ENCODE measurements around the gene ERN1. TPM values are rescaled to one million over a fixed set of nuclear protein-coding genes. Genes with fewer than 3 reads are reported as not detected.

ERN1 gene
- polyA plus RNA-seq, 3 donors: 11.0 to 27.5 (median 13.7) TPM

DNA sequence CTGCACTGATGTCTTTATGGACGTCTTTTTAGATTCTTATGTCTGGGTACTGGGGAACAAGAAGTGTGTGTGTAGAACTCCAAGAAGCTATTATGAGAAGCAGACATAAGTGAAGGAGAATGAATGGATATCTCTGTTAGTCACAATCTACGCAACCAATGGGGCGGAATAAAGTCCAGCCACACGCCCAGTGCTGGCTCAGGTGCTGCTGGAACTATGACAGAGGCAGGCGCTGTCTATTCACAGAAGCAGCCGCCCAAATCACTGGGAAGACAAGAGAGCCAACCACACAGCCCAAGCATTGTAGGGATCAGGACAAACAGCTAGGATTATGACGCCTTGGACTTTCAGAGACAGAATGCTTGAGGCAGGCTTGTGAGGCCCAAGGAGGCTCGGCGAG, 65.6 kb downstream of the ERN1 start:
- TF ChIP-seq, protein P1, sequence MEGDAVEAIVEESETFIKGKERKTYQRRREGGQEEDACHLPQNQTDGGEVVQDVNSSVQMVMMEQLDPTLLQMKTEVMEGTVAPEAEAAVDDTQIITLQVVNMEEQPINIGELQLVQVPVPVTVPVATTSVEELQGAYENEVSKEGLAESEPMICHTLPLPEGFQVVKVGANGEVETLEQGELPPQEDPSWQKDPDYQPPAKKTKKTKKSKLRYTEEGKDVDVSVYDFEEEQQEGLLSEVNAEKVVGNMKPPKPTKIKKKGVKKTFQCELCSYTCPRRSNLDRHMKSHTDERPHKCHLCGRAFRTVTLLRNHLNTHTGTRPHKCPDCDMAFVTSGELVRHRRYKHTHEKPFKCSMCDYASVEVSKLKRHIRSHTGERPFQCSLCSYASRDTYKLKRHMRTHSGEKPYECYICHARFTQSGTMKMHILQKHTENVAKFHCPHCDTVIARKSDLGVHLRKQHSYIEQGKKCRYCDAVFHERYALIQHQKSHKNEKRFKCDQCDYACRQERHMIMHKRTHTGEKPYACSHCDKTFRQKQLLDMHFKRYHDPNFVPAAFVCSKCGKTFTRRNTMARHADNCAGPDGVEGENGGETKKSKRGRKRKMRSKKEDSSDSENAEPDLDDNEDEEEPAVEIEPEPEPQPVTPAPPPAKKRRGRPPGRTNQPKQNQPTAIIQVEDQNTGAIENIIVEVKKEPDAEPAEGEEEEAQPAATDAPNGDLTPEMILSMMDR (IDR thresholded peaks at IDR 0.05): no peak
- no peak overlapping the region for H3K4me2 ChIP-seq (replicated peaks; ENCODE audit: extremely low read depth, low read length, poor library complexity, severe bottlenecking)
- H3K27me3 ChIP-seq (ENCODE audit: control insufficient read depth in 2 of 2, insufficient read depth in 2 of 2, low read length in 2 of 2): no peaks in the 10 kb centered on the region
- peak overlapping the region in 1 of 3 experiments; percentile 39 for H3K4me3 ChIP-seq (replicated peaks in 1 of 3; ENCODE audit: low read depth in 2 of 3, low read length in 3 of 3)
- no peak for DNase-seq
- no peaks in the 10 kb centered on the region for H3K79me2 ChIP-seq (ENCODE audit: insufficient read depth, low read length)
- intact Hi-C loops (cut with micrococcal nuclease): loop anchor here (5.0 kb wide), 2 partner anchors 53 to 68 kb away; partner anchors contain the start of gene ERN1 (in 1 of the 2)
- peak overlapping the region; percentile 21 to 96 (median 92) for H3K27ac Mint-ChIP-seq
- peak overlapping the region; percentile 43 for H2AFZ ChIP-seq (ENCODE audit: insufficient read depth, low read depth, low read length, poor library complexity, severe bottlenecking)
- peaks cover 80 to 87% of the 10 kb centered on the region in 2 donors for H3K36me3 Mint-ChIP-seq
- H3K27me3 Mint-ChIP-seq (ENCODE audit: low read depth in 3 of 3): peaks cover 0 to under 1% (median 0%) of the 10 kb centered on the region in 3 donors
- H4K20me1 ChIP-seq (ENCODE audit: insufficient read depth, low read length): no peaks in the 10 kb centered on the region
- H3K27ac ChIP-seq (ENCODE audit: low read depth in 1 of 2, low read length in 2 of 2): peak overlapping the region; percentile 71 to 79
- H3K9me3 ChIP-seq (replicated peaks in 1 of 2; ENCODE audit: control insufficient read depth in 1 of 2, insufficient read depth in 1 of 2, low read length in 2 of 2): peaks cover 1 to 5% of the 10 kb centered on the region in 2 donors
- peaks cover 50 to 69% of the 10 kb centered on the region in 2 donors for H3K4me1 ChIP-seq (ENCODE audit: control insufficient read depth in 1 of 2, insufficient read depth in 2 of 2, low read length in 2 of 2)
- H3K4me3 Mint-ChIP-seq: no peak overlapping the region
- H3K9me3 Mint-ChIP-seq: peaks cover 4 to 9% (median 7%) of the 10 kb centered on the region in 7 donors
- WGBS (ENCODE audit: insufficient coverage): 81% methylated on average over 6 of the region's 9 CpGs
- H3K9ac ChIP-seq (ENCODE audit: insufficient read depth, low read length, poor library complexity, severe bottlenecking): no peak overlapping the region
- peaks cover 73% of the 10 kb centered on the region for H3K4me1 Mint-ChIP-seq
- H3K36me3 ChIP-seq (replicated peaks in 1 of 2; ENCODE audit: control insufficient read depth in 1 of 2, insufficient read depth in 2 of 2, low read length in 2 of 2): peaks cover 52 to 75% of the 10 kb centered on the region in 2 donors

DNA sequence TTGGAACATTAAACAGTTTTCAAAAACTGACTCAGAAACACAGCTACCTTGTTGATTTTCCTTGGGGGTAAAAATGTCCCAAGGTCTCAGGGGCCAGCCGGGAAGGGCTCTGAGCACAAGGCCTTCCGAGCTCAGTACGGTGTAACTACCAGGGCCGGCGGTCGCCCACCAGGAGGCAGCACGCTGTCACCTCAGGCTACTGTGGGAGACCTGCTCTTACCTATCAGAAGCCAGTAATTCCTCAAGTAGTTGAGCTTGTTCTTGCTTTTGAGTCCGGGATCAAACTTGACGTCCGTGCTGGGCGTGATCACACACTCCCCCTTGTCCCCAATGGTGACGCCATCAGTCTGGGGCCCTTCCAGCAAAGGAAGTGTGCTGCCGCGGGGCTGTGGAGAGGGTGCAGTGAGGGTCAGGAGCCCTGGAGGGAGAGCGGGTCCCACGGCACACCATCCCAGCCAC, 66.1 kb downstream of the ERN1 start:
- 26% methylated on average over 11 of the region's 16 CpGs for WGBS (ENCODE audit: insufficient coverage)
- H3K9ac ChIP-seq (ENCODE audit: insufficient read depth, low read length, poor library complexity, severe bottlenecking): no peak overlapping the region

More for the DNA sequence above, 66.1 kb downstream of the ERN1 start:
- Mint-ChIP-seq H3K27ac (peak overlapping the region; percentile 90 to 98 (median 92)), H3K4me3 (peak overlapping the region in 1 of 2 donors; percentile 42), H3K9me3 (peaks cover 0 to 4% (median 3%) of the 10 kb centered on the region in 7 donors), H3K27me3 (ENCODE audit: low read depth in 3 of 3) (no peaks in the 10 kb centered on the region), H3K36me3 (peaks cover 80 to 87% of the 10 kb centered on the region in 2 donors), H3K4me1 (peaks cover 73% of the 10 kb centered on the region)
- Histone ChIP-seq H3K4me3 (replicated peaks in 1 of 3; ENCODE audit: low read depth in 2 of 3, low read length in 3 of 3) (peak overlapping the region in 1 of 3 experiments; percentile 39), H3K4me2 (replicated peaks; ENCODE audit: extremely low read depth, low read length, poor library complexity, severe bottlenecking) (peak overlapping the region; percentile 45), H3K79me2 (ENCODE audit: insufficient read depth, low read length) (no peaks in the 10 kb centered on the region), H3K4me1 (ENCODE audit: control insufficient read depth in 1 of 2, insufficient read depth in 2 of 2, low read length in 2 of 2) (peaks cover 50 to 69% of the 10 kb centered on the region in 2 donors), H3K9me3 (replicated peaks in 1 of 2; ENCODE audit: control insufficient read depth in 1 of 2, insufficient read depth in 1 of 2, low read length in 2 of 2) (peaks cover 0 to under 1% of the 10 kb centered on the region in 2 donors), H3K27ac (ENCODE audit: low read depth in 1 of 2, low read length in 2 of 2) (peak overlapping the region; percentile 71 to 79), H2AFZ (ENCODE audit: insufficient read depth, low read depth, low read length, poor library complexity, severe bottlenecking) (peak overlapping the region; percentile 43), H3K27me3 (ENCODE audit: control insufficient read depth in 2 of 2, insufficient read depth in 2 of 2, low read length in 2 of 2) (no peaks in the 10 kb centered on the region), H3K36me3 (replicated peaks in 1 of 2; ENCODE audit: control insufficient read depth in 1 of 2, insufficient read depth in 2 of 2, low read length in 2 of 2) (peaks cover 52 to 75% of the 10 kb centered on the region in 2 donors), H4K20me1 (ENCODE audit: insufficient read depth, low read length) (no peaks in the 10 kb centered on the region)
- TF ChIP-seq, protein P1 (IDR thresholded peaks at IDR 0.05): peak; percentile 66
- intact Hi-C loops (cut with micrococcal nuclease): loop anchor here (2.0 to 5.0 kb wide), 3 partner anchors 13 to 69 kb away; partner anchors contain the start of gene ERN1 (in 1 of the 2)
- DNase-seq: peak; percentile 58 to 73 (median 59)
